Right lobe of liver (tissue), 6 donors: ENCODE measurements around the gene CHMP1A. TPM values are rescaled to one million over a fixed set of nuclear protein-coding genes. Genes with fewer than 3 reads are reported as not detected.
"Not testable (repeated sequence)": the region's sequence is repeated elsewhere in the genome, so short reads cannot be mapped to it uniquely, and the experiment has no call there.

Source experiments
- ATAC-seq, 4 donors: fragments of 200-7000 bp; cut with Tn5 transposase; one replicate each; pipeline ENCODE4 v1.9.1; 2020; ENCODE audit warnings: mild to moderate bottlenecking in 4 of 4, moderate library complexity in 4 of 4
- DNase-seq, 3 donors: peaks; one replicate each; pipeline ENCODE4 v3.0.0-alpha.2; 2020
- H3K27ac ChIP-seq, 3 donors: fragments of 200-600 bp; one replicate each; pipeline ENCODE4 v1.8.0; 2022
- H3K27me3 ChIP-seq, 2 donors: fragments of 200-600 bp; one replicate each; pipeline ENCODE4 v1.8.0; 2022
- H3K36me3 ChIP-seq, 4 donors: fragments of 200-600 bp; sonication (generic) in 1 of 4; one replicate each; pipeline versions ENCODE4 v1.5.1 to v1.8.0; 2017 to 2022; ENCODE audit warnings: control low read depth in 1 of 4
- H3K4me1 ChIP-seq, 4 donors: fragments of 200-600 bp; sonication (generic) in 1 of 4; one replicate each; pipeline versions ENCODE4 v1.5.1 to v1.8.0; 2017 to 2022; ENCODE audit warnings: control low read depth in 1 of 4
- H3K4me3 ChIP-seq, 3 donors: fragments of 200-600 bp; one replicate each; pipeline ENCODE4 v1.8.0; 2022
- H3K9me3 ChIP-seq, 4 donors: fragments of 200-600 bp; sonication (generic) in 1 of 4; one replicate each; pipeline versions ENCODE4 v1.5.1 to v1.8.0; 2017 to 2022; ENCODE audit warnings: control low read depth in 1 of 4
- POLR2A ChIP-seq: fragments of 450-650 bp; IDR thresholded peaks from one replicate; pipeline ENCODE4 v1.6.1; 2017; ENCODE audit warnings: antibody characterized with exemption, mild to moderate bottlenecking
- WGBS: methylation state at CpG from one replicate; pipeline ENCODE4 v1.1.6; 2018; ENCODE audit warnings: low coverage, low lambda C conversion rate; ENCODE audit not compliant: insufficient coverage; ENCODE audit errors: missing lambda C conversion rate; 5-methylcytosine and 5-hydroxymethylcytosine counted together
- intact Hi-C, 2 donors: fragments of 100-400 bp; cut with DNase I; formaldehyde crosslinking; loops; one replicate each; pipeline versions ENCODE4 v1.11.2 to v1.14.1; 2022
- total RNA-seq, 6 experiments: library from RNA; depleted of rRNA in 2 of 6; stranded (reverse); fragments of >200 nt in 2 of 6; fragmentation: NEBNext Ultra II Directional in 3 of 6; extraction: Animal tissue kit (Norgen Biotek cat#: 25700) in 3 of 6; gene quantifications; one replicate each; pipeline versions ENCODE4 v1.1.0 to v1.2.4, GENCODE V29; 2016 to 2023
- TF ChIP-seq, protein P1 (sequence below), 4 donors: fragments of 200-600 bp in 3 of 4; fragments of 450-650 bp in 1 of 4; IDR thresholded peaks; one replicate each; pipeline versions ENCODE4 v1.5.1 to v1.8.0; 2016 to 2022; ENCODE audit warnings: antibody characterized with exemption in 4 of 4, mild to moderate bottlenecking in 2 of 4
- donor health status: DM: no; HTN: yes; CAD: no.
- donor health status: DM: no; HTN: no; CAD: no.
- donor health status: DM: no; HTN: no; CAD: no.
- donor health status: DM: no; HTN: yes; CAD: no.
- donor health status: DM: no; HTN: yes; CAD: no.

Gene CHMP1A
- total RNA-seq, 6 experiments from 2014 or later: 27.2 to 42.3 (median 33.1) TPM

DNA sequence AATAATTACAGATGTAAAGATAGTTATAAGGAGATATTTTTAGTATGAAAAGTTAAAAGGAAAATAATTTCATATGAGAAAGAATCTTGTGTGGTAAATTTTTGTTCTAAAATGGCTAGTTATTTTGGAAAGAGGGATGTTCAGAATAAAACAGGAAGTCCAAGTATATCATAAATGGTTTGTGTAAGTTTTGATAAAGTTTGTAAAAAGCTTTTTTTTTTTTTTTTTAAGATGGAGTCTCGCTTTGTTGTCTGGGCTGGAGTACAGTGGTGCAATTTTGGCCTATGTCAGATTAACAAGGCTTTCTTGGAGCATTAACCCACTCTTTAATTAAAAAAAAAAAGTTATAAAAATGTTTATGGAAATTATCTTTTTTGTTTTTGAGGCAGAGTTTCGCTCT is 20.8 kb upstream of the CHMP1A start:
- Histone ChIP-seq H3K27me3 (no peaks in the 10 kb centered on the region), H3K4me1 (peaks cover 0 to 1% (median 0%) of the 10 kb centered on the region in 4 donors), H3K9me3 (no peaks in the 10 kb centered on the region), H3K36me3 (no peaks in the 10 kb centered on the region), H3K27ac (no peak overlapping the region), H3K4me3 (no peak overlapping the region)
- intact Hi-C loops: no loop called here
- no peak for DNase-seq
- no peak for ATAC-seq
- 93% methylated on average over 2 of the region's 2 CpGs for WGBS
- TF ChIP-seq POLR2A: no peak
- TF ChIP-seq, protein P1, sequence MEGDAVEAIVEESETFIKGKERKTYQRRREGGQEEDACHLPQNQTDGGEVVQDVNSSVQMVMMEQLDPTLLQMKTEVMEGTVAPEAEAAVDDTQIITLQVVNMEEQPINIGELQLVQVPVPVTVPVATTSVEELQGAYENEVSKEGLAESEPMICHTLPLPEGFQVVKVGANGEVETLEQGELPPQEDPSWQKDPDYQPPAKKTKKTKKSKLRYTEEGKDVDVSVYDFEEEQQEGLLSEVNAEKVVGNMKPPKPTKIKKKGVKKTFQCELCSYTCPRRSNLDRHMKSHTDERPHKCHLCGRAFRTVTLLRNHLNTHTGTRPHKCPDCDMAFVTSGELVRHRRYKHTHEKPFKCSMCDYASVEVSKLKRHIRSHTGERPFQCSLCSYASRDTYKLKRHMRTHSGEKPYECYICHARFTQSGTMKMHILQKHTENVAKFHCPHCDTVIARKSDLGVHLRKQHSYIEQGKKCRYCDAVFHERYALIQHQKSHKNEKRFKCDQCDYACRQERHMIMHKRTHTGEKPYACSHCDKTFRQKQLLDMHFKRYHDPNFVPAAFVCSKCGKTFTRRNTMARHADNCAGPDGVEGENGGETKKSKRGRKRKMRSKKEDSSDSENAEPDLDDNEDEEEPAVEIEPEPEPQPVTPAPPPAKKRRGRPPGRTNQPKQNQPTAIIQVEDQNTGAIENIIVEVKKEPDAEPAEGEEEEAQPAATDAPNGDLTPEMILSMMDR (IDR thresholded peaks at IDR 0.05): no peak

DNA sequence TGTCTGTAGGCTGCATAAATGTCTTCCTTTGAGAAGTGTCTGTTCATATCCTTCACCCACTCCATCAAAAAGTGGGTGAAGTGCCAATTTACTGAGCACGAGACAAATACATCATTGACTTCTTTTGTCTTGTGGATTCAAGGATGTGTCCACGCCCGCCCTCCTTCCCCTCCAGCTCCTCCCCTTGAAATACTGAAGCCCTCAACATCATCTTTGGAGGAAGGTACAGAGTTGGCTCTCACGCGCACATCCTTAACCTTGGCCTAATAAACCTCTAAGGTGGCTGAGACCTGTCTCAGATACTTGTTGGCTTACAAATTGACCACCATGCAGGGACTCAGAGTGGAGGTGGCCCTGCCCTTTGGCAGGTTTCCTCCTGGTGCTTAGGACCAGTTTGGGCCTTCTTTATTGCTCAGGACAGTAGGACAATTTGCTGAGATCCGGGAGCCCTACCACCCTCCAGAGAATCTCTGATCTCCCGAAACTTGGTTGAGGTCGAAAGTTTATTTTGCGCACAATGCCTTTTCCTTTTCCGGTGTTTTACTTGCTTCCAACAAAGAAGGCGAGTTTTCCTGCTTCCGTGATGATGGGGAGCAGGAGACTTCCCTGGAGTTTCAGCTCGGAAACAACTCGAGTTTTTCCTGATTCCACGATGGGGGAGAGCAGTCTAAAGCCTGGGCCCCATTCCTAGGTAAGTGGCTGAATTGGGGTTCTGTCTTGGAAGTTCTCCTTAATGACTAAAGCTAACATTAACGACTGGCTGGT is 14.9 kb upstream of the CHMP1A start:
- no peaks in the 10 kb centered on the region for H3K27me3 ChIP-seq
- ATAC-seq (no peak), DNase-seq (no peak)
- TF ChIP-seq POLR2A: no peak
- TF ChIP-seq, protein P1 (IDR thresholded peaks at IDR 0.05): no peak
- intact Hi-C loops: no loop called here
- no peaks in the 10 kb centered on the region for H3K36me3 ChIP-seq
- 86% methylated on average over 16 of the region's 16 CpGs for WGBS
- H3K27ac ChIP-seq: no peak overlapping the region
- H3K9me3 ChIP-seq: no peaks in the 10 kb centered on the region
- H3K4me1 ChIP-seq: peaks cover 0 to 12% (median 0%) of the 10 kb centered on the region in 4 donors
- no peak overlapping the region for H3K4me3 ChIP-seq

DNA sequence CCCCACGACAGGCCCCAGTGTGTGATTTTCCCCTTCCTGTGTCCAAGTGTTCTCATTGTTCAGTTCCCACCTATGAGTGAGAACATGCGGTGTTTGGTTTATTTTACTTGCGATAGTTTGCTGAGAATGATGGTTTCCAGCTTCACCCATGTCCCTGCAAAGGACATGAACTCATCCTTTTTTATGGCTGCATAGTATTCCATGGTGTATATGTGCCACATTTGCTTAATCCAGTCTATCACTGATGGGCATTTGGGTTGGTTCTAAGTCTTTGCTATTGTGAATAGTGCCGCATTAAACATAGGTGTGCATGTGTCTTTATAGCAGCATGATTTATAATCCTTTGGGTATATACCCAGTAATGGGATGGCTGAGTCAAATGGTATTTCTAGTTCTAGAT is 14.1 kb upstream of the CHMP1A start:
- H3K4me3 ChIP-seq, H3K27ac ChIP-seq, H3K9me3 ChIP-seq, H3K27me3 ChIP-seq, ATAC-seq, H3K36me3 ChIP-seq, DNase-seq, intact Hi-C loops: not testable (repeated sequence)
- WGBS: 97% methylated on average over 4 of the region's 4 CpGs
- peaks cover 0 to 12% (median 0%) of the 10 kb centered on the region in 4 donors for H3K4me1 ChIP-seq

DNA sequence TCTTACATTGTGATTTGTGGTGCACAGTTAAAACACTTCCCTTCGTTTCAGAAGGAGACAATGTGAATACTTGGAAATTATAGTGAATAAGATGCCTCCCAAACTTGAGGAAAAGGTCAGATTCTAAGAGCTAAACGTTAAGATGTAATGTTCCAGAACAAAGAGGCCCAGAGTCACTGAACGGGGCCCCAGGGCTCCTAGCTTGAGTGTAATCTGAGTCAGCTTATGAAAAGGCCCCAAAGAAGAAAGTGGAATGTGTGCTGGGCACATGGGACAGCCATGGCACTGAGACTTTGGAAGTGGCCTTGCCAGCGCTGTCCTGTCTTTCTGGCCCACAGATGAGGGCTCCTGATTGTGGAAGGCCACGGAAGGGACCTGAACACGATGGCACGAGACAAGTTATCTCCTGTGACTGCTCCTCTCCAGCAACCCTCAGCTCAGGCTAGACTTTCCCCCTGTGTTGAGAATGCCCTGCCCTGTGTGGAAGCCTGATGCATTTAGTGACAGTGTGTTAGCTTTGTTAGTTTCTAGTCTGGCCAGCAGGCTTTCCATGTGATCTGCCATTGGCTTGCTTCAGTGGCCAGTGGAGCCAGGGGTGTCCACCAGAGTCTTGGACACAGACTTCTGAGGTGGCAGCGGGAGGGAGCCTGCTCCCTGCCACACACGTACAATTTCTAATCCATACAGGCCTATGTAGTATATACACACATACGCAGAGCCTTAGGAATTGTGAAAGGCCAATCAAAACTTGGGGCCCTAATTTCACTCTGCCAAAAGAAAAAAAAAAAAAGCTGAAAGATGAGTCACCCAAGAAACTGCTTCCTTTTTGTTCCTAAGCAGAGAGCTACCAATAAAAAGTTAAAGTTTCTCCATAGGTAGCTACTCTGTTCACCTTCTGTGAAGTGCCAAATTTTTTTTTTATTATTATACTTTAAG is 13.3 kb upstream of the CHMP1A start:
- DNase-seq (no peak), ATAC-seq (no peak)
- 81% methylated on average over 5 of the region's 10 CpGs for WGBS
- no peak for TF ChIP-seq POLR2A
- TF ChIP-seq, protein P1 (IDR thresholded peaks at IDR 0.05): no peak
- Histone ChIP-seq H3K36me3 (no peaks in the 10 kb centered on the region), H3K9me3 (no peaks in the 10 kb centered on the region), H3K27ac (no peak overlapping the region), H3K4me3 (no peak overlapping the region), H3K27me3 (no peaks in the 10 kb centered on the region), H3K4me1 (peaks cover 0 to 12% (median 0%) of the 10 kb centered on the region in 4 donors)
- intact Hi-C loops: no loop called here

DNA sequence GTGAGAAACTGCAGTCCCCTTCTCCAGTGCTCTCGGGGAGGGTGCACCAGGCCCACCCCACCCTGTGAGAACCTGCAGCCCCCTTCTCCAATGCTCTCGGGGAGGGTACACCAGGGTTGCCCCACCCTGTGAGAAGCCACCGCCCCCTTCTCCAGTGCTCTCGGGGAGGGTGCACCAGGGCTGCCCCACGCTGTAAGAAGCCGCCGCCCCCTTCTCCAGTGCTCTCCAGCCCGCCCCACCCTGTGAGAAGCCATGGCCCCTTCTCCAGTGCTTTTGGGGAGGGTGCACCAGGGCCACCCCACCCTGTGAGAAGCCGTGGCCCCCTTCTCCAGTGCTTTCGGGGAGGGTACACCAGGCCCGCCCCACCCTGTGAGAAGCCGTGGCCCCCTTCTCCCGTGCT is 12.2 kb upstream of the CHMP1A start:
- DNase-seq (no peak), ATAC-seq (no peak)
- WGBS: no CpG with 5 or more reads among the region's 13 CpGs
- H3K27ac ChIP-seq: no peak overlapping the region
- intact Hi-C loops: no loop called here
- no peaks in the 10 kb centered on the region for H3K9me3 ChIP-seq
- H3K27me3 ChIP-seq: no peaks in the 10 kb centered on the region
- H3K4me1 ChIP-seq: peaks cover 0 to 12% (median 0%) of the 10 kb centered on the region in 4 donors
- TF ChIP-seq, protein P1 (IDR thresholded peaks at IDR 0.05): no peak
- TF ChIP-seq POLR2A: no peak
- no peaks in the 10 kb centered on the region for H3K36me3 ChIP-seq
- H3K4me3 ChIP-seq: no peak overlapping the region
